Erythroblast (primary cell): Measurements from ENCODE around the gene CDKAL1.

Source experiments
- GATA1 ChIP-seq: IDR thresholded peaks from 2 replicates; pipeline ENCODE4 v1.6.1; 2011; ENCODE audit warnings: low read depth, mild to moderate bottlenecking, control low read depth, low read length, moderate library complexity
- POLR2A ChIP-seq: IDR thresholded peaks from 2 replicates; pipeline ENCODE4 v1.6.1; 2011; ENCODE audit warnings: mild to moderate bottlenecking, low read length

DNA sequence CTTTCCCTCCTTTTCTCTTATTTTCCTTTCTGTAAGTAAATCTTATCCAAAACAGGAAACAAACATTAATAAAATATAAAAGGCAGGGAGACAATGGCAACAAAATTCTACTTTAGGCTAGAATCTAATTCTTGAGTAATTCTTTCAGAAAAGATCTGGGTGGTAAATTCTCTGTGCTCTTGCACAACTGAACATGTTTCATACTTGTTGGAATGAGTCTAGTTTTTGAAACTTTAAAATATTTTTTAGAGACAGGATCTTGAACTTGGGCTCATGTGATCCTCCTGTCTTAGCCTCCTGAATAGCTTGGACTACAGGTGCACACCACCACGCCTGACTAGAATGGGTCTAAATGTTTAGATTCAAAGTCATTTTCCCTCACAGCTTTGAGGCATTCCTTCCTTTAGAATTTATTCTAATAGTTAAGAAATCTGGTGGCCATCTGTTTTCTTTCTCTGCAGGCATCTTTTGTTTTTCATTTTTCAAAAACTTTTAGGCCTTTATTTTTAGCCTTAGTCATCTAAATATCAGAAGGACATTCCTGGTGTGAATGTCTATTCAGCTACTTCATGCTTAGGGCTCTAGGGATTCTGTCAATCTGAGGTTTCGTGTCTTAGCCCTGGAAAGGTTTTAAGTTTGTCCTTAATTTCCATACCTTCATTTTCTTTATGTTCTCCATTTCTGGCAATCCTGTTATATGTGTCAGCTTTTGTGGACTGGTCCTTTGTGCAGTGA lies 76.5 kb downstream of the CDKAL1 start:
- TF ChIP-seq GATA1 = no peak
- TF ChIP-seq POLR2A = no peak
